Neural cell (in vitro differentiated cells): ENCODE data around the gene ERCC2. TPM values are rescaled to one million over a fixed set of nuclear protein-coding genes. Genes with fewer than 3 reads are reported as not detected.

Experiments used
- H2AFZ ChIP-seq: fragments of 200-600, 300-800 bp; sonication (generic), shearing (Covaris generic); 2 replicates; pipeline ENCODE4 v1.6.0; 2014; ENCODE audit warnings: low read depth, mild to moderate bottlenecking, antibody characterized with exemption, low read length, moderate library complexity
- H3F3A ChIP-seq: fragments of 200-600 bp; shearing (Covaris generic); 2 replicates; pipeline ENCODE4 v1.6.1; 2016; ENCODE audit warnings: mild to moderate bottlenecking, moderate library complexity, mixed read lengths, antibody characterized with exemption, low read length; ENCODE audit not compliant: insufficient read depth, poor library complexity, severe bottlenecking
- H3K27ac ChIP-seq: fragments of 200-600, 300-800 bp; sonication (generic), shearing (Covaris generic); 2 replicates; pipeline ENCODE4 v1.5.1; 2014; ENCODE audit warnings: mild to moderate bottlenecking, low read length, moderate library complexity
- H3K27me3 ChIP-seq: fragments of 300-800, 200-600 bp; sonication (generic), shearing (Covaris generic); 2 replicates; pipeline ENCODE4 v1.6.0; 2014; ENCODE audit warnings: mild to moderate bottlenecking, low read depth, low read length, moderate library complexity; ENCODE audit not compliant: insufficient read depth
- H3K36me3 ChIP-seq: fragments of 300-800, 200-600 bp; sonication (generic), shearing (Covaris generic); 2 replicates; pipeline ENCODE4 v1.5.1; 2014; ENCODE audit warnings: mild to moderate bottlenecking, antibody characterized with exemption, low read length, moderate library complexity; ENCODE audit not compliant: insufficient read depth
- H3K4me2 ChIP-seq: fragments of 300-800, 200-600 bp; sonication (generic), shearing (Covaris generic); 2 replicates; pipeline ENCODE4 v1.6.0; 2014; ENCODE audit warnings: mild to moderate bottlenecking, low read length
- H3K4me3 ChIP-seq: fragments of 300-800, 200-600 bp; sonication (generic), shearing (Covaris generic); 2 replicates; pipeline ENCODE4 v1.5.1; 2014; ENCODE audit warnings: mild to moderate bottlenecking, low read length, moderate library complexity
- H3K79me2 ChIP-seq: fragments of 200-600 bp; shearing (Covaris generic); replicated peaks from 2 replicates; pipeline ENCODE4 v1.6.0; 2014; ENCODE audit warnings: mild to moderate bottlenecking, low read length, moderate library complexity; ENCODE audit not compliant: insufficient read depth
- H3K9ac ChIP-seq: fragments of 300-800, 200-600 bp; sonication (generic), shearing (Covaris generic); 2 replicates; pipeline ENCODE4 v1.6.1; 2016; ENCODE audit warnings: mild to moderate bottlenecking, low read length, mixed read lengths
- H3K9me2 ChIP-seq: fragments of 200-600 bp; shearing (Covaris generic); 2 replicates; pipeline ENCODE4 v1.6.1; 2016; ENCODE audit warnings: mild to moderate bottlenecking, low read length, mixed read lengths; ENCODE audit not compliant: insufficient read depth
- H3K9me3 ChIP-seq: fragments of 200-600, 300-800 bp; sonication (generic), shearing (Covaris generic); 2 replicates; pipeline ENCODE4 v1.6.1; 2016; ENCODE audit warnings: mild to moderate bottlenecking, mixed run types, low read length, moderate library complexity, mixed read lengths
- H4K20me1 ChIP-seq: fragments of 200-600 bp; shearing (Covaris generic); 2 replicates; pipeline ENCODE4 v1.6.1; 2016; ENCODE audit warnings: mild to moderate bottlenecking, mixed run types; ENCODE audit not compliant: insufficient read depth
- CTCF ChIP-seq: fragments of 450-650 bp; IDR thresholded peaks from 2 replicates; pipeline ENCODE4 v1.5.1; 2014; ENCODE audit warnings: antibody characterized with exemption, mild to moderate bottlenecking, moderate library complexity; ENCODE audit not compliant: poor library complexity, severe bottlenecking
- EP300 ChIP-seq: fragments of 450-650 bp; conservative IDR thresholded peaks from 2 replicates; pipeline ENCODE4 v1.6.1; 2014; ENCODE audit warnings: antibody characterized with exemption, mild to moderate bottlenecking, moderate library complexity; ENCODE audit not compliant: poor library complexity, severe bottlenecking
- EZH2 ChIP-seq: fragments of 200-600, 300-800 bp; shearing (Covaris generic), sonication (generic); IDR thresholded peaks from 2 replicates; pipeline ENCODE4 v1.6.1; 2014; ENCODE audit warnings: antibody characterized with exemption, low read length, borderline replicate concordance, mild to moderate bottlenecking; ENCODE audit not compliant: insufficient read depth, poor library complexity, severe bottlenecking
- MXI1 ChIP-seq: fragments of 450-650 bp; conservative IDR thresholded peaks from 2 replicates; pipeline ENCODE4 v1.6.1; 2014; ENCODE audit warnings: antibody characterized with exemption, mild to moderate bottlenecking; ENCODE audit not compliant: poor library complexity, severe bottlenecking
- POLR2AphosphoS5 ChIP-seq: IDR thresholded peaks from 2 replicates; pipeline ENCODE4 v1.6.1; 2012
- RAD21 ChIP-seq: fragments of 450-650 bp; conservative IDR thresholded peaks from 2 replicates; pipeline ENCODE4 v1.6.1; 2014; ENCODE audit warnings: antibody characterized with exemption, mild to moderate bottlenecking, moderate library complexity
- SMC3 ChIP-seq: fragments of 450-650 bp; conservative IDR thresholded peaks from 2 replicates; pipeline ENCODE4 v1.6.1; 2014; ENCODE audit warnings: antibody characterized with exemption, mild to moderate bottlenecking, moderate library complexity; ENCODE audit not compliant: poor library complexity
- TAF1 ChIP-seq: IDR thresholded peaks from 2 replicates; pipeline ENCODE4 v1.6.1; 2012; ENCODE audit warnings: low read depth
- polyA plus RNA-seq: library from polyadenylated mRNA; depleted of rRNA; stranded (reverse); fragments of >200 nt; gene quantifications from 2 replicates; pipeline ENCODE4 v1.2.3, GENCODE V29; 2014
- TF ChIP-seq, protein P1 (sequence below): IDR thresholded peaks from 2 replicates; pipeline ENCODE4 v1.6.1; 2012; ENCODE audit warnings: borderline replicate concordance

The ERCC2 gene
- polyA plus RNA-seq, 1 donor from 2014 or later: 28.8 TPM

DNA sequence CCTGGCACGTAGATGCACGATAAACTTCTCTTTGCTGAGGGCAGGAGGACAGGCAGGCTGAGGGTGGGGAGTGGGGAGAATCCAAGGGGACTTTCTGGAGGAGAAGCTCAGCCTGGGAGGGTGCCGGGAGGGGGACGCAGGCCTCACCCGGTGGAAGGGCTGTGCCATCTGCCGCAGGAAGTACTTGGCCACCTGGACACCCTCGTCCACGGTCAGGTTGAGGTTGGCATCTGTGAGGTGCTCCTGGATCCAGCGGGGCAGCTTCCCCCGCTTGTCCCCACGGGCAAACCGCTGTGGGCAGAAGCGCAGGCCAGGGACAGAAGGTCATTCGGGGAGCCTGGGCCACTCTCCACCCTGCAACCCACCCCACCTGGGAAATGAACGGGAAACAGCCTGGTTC lies 18.3 kb downstream of the ERCC2 start (continued):
- TF ChIP-seq CTCF (no peak), RAD21 (no peak), TAF1 (no peak)

DNA sequence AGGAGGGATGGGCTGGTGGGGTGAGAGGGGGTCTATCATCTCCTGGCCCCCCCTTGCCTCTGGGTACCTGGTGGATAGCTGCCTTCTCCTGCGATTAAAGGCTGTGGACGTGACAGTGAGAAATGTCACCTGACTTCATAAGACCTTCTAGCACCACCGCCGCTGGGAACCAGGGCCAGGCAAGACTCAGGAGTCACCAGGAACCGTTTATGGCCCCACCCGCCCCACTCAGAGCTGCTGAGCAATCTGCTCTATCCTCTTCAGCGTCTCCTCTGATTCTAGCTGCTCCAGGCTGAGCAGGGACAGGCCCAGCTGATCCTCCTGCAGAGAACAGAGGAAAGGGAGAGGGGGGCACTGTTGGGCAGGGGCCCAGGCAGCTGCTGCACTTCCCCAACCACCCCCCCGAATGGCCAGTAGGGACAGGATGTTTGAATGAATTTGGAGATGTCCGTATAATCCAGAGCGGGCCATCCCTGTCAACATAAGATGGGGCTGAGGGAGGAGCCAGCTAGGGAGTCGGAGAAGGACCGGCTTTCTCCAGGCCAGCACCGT lies 18.9 kb downstream of the ERCC2 start:
- Histone ChIP-seq H3K36me3 (no peaks in the 10 kb centered on the region), H3K27me3 (no peaks in the 10 kb centered on the region), H3K4me3 (no peak overlapping the region), H3K9ac (no peak overlapping the region), H3K9me3 (no peaks in the 10 kb centered on the region), H4K20me1 (no peaks in the 10 kb centered on the region), H3K4me2 (no peak overlapping the region), H3K79me2 (no peaks in the 10 kb centered on the region), H2AFZ (no peak overlapping the region), H3K9me2 (no peaks in the 10 kb centered on the region), H3K27ac (no peak overlapping the region), H3F3A (no peaks in the 10 kb centered on the region)
- TF ChIP-seq TAF1: no peak
- TF ChIP-seq RAD21: no peak
- TF ChIP-seq EZH2: no peak
- TF ChIP-seq POLR2AphosphoS5: no peak
- TF ChIP-seq CTCF: no peak
- TF ChIP-seq, protein P1, sequence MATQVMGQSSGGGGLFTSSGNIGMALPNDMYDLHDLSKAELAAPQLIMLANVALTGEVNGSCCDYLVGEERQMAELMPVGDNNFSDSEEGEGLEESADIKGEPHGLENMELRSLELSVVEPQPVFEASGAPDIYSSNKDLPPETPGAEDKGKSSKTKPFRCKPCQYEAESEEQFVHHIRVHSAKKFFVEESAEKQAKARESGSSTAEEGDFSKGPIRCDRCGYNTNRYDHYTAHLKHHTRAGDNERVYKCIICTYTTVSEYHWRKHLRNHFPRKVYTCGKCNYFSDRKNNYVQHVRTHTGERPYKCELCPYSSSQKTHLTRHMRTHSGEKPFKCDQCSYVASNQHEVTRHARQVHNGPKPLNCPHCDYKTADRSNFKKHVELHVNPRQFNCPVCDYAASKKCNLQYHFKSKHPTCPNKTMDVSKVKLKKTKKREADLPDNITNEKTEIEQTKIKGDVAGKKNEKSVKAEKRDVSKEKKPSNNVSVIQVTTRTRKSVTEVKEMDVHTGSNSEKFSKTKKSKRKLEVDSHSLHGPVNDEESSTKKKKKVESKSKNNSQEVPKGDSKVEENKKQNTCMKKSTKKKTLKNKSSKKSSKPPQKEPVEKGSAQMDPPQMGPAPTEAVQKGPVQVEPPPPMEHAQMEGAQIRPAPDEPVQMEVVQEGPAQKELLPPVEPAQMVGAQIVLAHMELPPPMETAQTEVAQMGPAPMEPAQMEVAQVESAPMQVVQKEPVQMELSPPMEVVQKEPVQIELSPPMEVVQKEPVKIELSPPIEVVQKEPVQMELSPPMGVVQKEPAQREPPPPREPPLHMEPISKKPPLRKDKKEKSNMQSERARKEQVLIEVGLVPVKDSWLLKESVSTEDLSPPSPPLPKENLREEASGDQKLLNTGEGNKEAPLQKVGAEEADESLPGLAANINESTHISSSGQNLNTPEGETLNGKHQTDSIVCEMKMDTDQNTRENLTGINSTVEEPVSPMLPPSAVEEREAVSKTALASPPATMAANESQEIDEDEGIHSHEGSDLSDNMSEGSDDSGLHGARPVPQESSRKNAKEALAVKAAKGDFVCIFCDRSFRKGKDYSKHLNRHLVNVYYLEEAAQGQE: no peak

- Histone ChIP-seq H4K20me1 (no peaks in the 10 kb centered on the region), H2AFZ (no peak overlapping the region), H3K27ac (no peak overlapping the region), H3K4me3 (no peak overlapping the region), H3K9me2 (no peaks in the 10 kb centered on the region), H3K36me3 (no peaks in the 10 kb centered on the region), H3K9ac (no peak overlapping the region), H3K27me3 (no peaks in the 10 kb centered on the region), H3K9me3 (no peaks in the 10 kb centered on the region), H3K79me2 (no peaks in the 10 kb centered on the region), H3F3A (no peaks in the 10 kb centered on the region), H3K4me2 (no peak overlapping the region)
- TF ChIP-seq CTCF (no peak), TAF1 (no peak), EZH2 (no peak), MXI1 (no peak), SMC3 (no peak), POLR2AphosphoS5 (no peak), EP300 (no peak), RAD21 (no peak)
- TF ChIP-seq, protein P1: no peak
Observed at GRCh38 chr19:45350477-45351058, 19.8 kb downstream of the ERCC2 start.
